GM12878 (cell line): ENCODE data around the gene DYSF. TPM values are rescaled to one million over a fixed set of nuclear protein-coding genes. Genes with fewer than 3 reads are reported as not detected.

Source experiments
- ATAC-seq: fragments of 200-7000 bp; cut with Tn5 transposase; 3 replicates; pipeline ENCODE4 v1.9.1; 2020; ENCODE audit warnings: mild to moderate bottlenecking, moderate library complexity
- BruUV-seq: library from RNA; stranded (reverse); fragments of 400-500 nt; replicated peaks from 2 replicates; lab custom pipeline; 2021; lab: Mats Ljungman, UMichigan
- CTCF ChIA-PET: fragments of 300-600 bp; sonication (Branson Sonifier 250); formaldehyde crosslinking; extraction: SDS; loops from one replicate; lab custom pipeline; 2021; ENCODE audit warnings: inconsistent platforms; lab: Yijun Ruan, JAX
- POLR2A ChIA-PET: fragments of 350-600 bp; formaldehyde crosslinking; extraction: SDS; loops from one replicate; lab custom pipeline; 2021; ENCODE audit warnings: inconsistent platforms; lab: Charles Lee
- RAD21 ChIA-PET: fragments of 300-600 bp; sonication (Branson Sonifier 250); formaldehyde crosslinking; loops from one replicate; lab custom pipeline; 2023; ENCODE audit warnings: antibody characterized with exemption; ENCODE audit not compliant: unreplicated experiment; lab: Charles Lee
- SMC1A ChIA-PET: fragments of 300-600 bp; sonication (Branson Sonifier 250); formaldehyde crosslinking; loops from one replicate; lab custom pipeline; 2023; ENCODE audit not compliant: unreplicated experiment, uncharacterized antibody; lab: Charles Lee
- DNase-seq: peaks from one replicate; pipeline ENCODE4 v3.0.0-alpha.2; 2011; ENCODE audit warnings: low read depth, low spot score
- FAIRE-seq: peaks from 3 replicates; lab custom pipeline; 2011; peaks lifted over from hg19 to GRCh38; lab: Jason Lieb, UNC
- H2AFZ ChIP-seq: 2 replicates; pipeline ENCODE4 v1.6.0; 2011; ENCODE audit warnings: low read depth, low read length, control low read depth; ENCODE audit not compliant: control insufficient read depth
- H3K27ac ChIP-seq: 2 replicates; pipeline ENCODE4 v1.5.1; 2011; ENCODE audit warnings: control low read depth; ENCODE audit not compliant: control insufficient read depth, insufficient read depth
- H3K27me3 ChIP-seq, 2 experiments: replicated peaks in 1 of 2; 2 replicates each; pipeline versions ENCODE4 v1.6.0 to v1.6.1; 2011; ENCODE audit warnings: low read length in 1 of 2; ENCODE audit not compliant: control insufficient read depth in 2 of 2, insufficient read depth in 2 of 2
- H3K36me3 ChIP-seq, 2 experiments: 2 replicates each; pipeline ENCODE4 v1.5.1; 2011; ENCODE audit warnings: low read length in 1 of 2; ENCODE audit not compliant: control insufficient read depth in 2 of 2, insufficient read depth in 2 of 2
- H3K4me1 ChIP-seq: 2 replicates; pipeline ENCODE4 v1.6.1; 2011; ENCODE audit warnings: mild to moderate bottlenecking, low read length, moderate library complexity, mixed read lengths; ENCODE audit not compliant: control insufficient read depth, insufficient read depth
- H3K4me2 ChIP-seq: 2 replicates; pipeline ENCODE4 v1.6.0; 2011; ENCODE audit warnings: control low read depth; ENCODE audit not compliant: control insufficient read depth, insufficient read depth
- H3K4me3 ChIP-seq: fragments of 200-600 bp; sonication (generic); 2 replicates; pipeline ENCODE4 v1.5.1; 2016
- H3K79me2 ChIP-seq: 2 replicates; pipeline ENCODE4 v1.6.0; 2011; ENCODE audit warnings: low read length; ENCODE audit not compliant: control insufficient read depth, insufficient read depth
- H3K9ac ChIP-seq: 2 replicates; pipeline ENCODE4 v1.8.0; 2011; ENCODE audit warnings: low read length, control low read depth, mixed read lengths; ENCODE audit not compliant: control insufficient read depth, insufficient read depth
- H3K9me3 ChIP-seq: replicated peaks from 3 replicates; pipeline ENCODE4 v1.5.1; 2011; ENCODE audit warnings: mild to moderate bottlenecking, low read length; ENCODE audit not compliant: control insufficient read depth, insufficient read depth
- H4K20me1 ChIP-seq: 2 replicates; pipeline ENCODE4 v1.6.0; 2011; ENCODE audit not compliant: control insufficient read depth, insufficient read depth
- ATF7 ChIP-seq: fragments of 450-650 bp; IDR thresholded peaks from 2 replicates; pipeline ENCODE4 v1.6.1; 2016; ENCODE audit warnings: low read depth, mild to moderate bottlenecking
- CHD2 ChIP-seq: IDR thresholded peaks from 2 replicates; pipeline ENCODE4 v1.6.1; 2011; ENCODE audit warnings: low read depth, low read length, improper control_type of control experiment, borderline replicate concordance
- CHD4 ChIP-seq: fragments of 200-600 bp; sonication (generic); IDR thresholded peaks from 2 replicates; pipeline ENCODE4 v1.6.1; 2016; ENCODE audit warnings: mild to moderate bottlenecking
- CREB1 ChIP-seq: IDR thresholded peaks from 2 replicates; pipeline ENCODE4 v1.6.1; 2012; ENCODE audit warnings: low read depth, mild to moderate bottlenecking, inconsistent platforms
- CTCF ChIP-seq, 3 experiments: IDR thresholded peaks in 2 of 3; conservative IDR thresholded peaks in 1 of 3; 2 replicates each; pipeline ENCODE4 v1.5.1; 2011; ENCODE audit warnings: low read depth in 3 of 3, low read length in 3 of 3, mild to moderate bottlenecking in 3 of 3, control low read depth in 2 of 3, moderate library complexity in 2 of 3, inconsistent platforms in 1 of 3, mixed read lengths in 1 of 3; ENCODE audit not compliant: control insufficient read depth in 2 of 3, insufficient read depth in 1 of 3; ENCODE audit errors: extremely low read depth in 1 of 3
- EED ChIP-seq: sonication (generic); IDR thresholded peaks from 2 replicates; pipeline ENCODE4 v1.6.1; 2016; ENCODE audit warnings: antibody characterized with exemption, low read depth
- ELK1 ChIP-seq: IDR thresholded peaks from 2 replicates; pipeline ENCODE4 v1.6.1; 2012; ENCODE audit warnings: low read depth, low read length, improper control_type of control experiment
- HDAC6 ChIP-seq: fragments of 200-600 bp; sonication (generic); IDR thresholded peaks from one replicate; pipeline ENCODE4 v1.8.0; 2017; ENCODE audit warnings: antibody characterized with exemption; ENCODE audit not compliant: unreplicated experiment
- PRDM15 ChIP-seq: fragments of 450-650 bp; formaldehyde crosslinking; IDR thresholded peaks from 2 replicates; pipeline ENCODE4 v1.4.0; 2020; ENCODE audit warnings: mild to moderate bottlenecking, moderate library complexity
- SKIL ChIP-seq: fragments of 450-650 bp; IDR thresholded peaks from 2 replicates; pipeline ENCODE4 v1.6.1; 2017; ENCODE audit warnings: mild to moderate bottlenecking, low read depth, inconsistent platforms; ENCODE audit not compliant: poor library complexity, severe bottlenecking
- SPI1 ChIP-seq: IDR thresholded peaks from 2 replicates; pipeline ENCODE4 v1.6.1; 2011; ENCODE audit warnings: low read depth, mild to moderate bottlenecking, low read length, moderate library complexity, borderline replicate concordance; ENCODE audit not compliant: insufficient read depth
- SUPT20H ChIP-seq: IDR thresholded peaks from 2 replicates; pipeline ENCODE4 v1.6.1; 2011; ENCODE audit warnings: low read depth, mild to moderate bottlenecking, low read length, moderate library complexity, borderline replicate concordance; ENCODE audit not compliant: control insufficient read depth
- TCF12 ChIP-seq: IDR thresholded peaks from 2 replicates; pipeline ENCODE4 v1.6.1; 2011; ENCODE audit warnings: low read depth, mild to moderate bottlenecking, low read length
- TCF7 ChIP-seq: IDR thresholded peaks from 2 replicates; pipeline ENCODE4 v1.6.1; 2014; ENCODE audit warnings: antibody characterized with exemption, borderline replicate concordance
- WGBS: methylation state at CpG from one replicate; pipeline ENCODE4 v1.1.6; 2016; ENCODE audit warnings: low lambda C conversion rate; ENCODE audit not compliant: insufficient replicate concordance, insufficient coverage; ENCODE audit errors: missing lambda C conversion rate; 5-methylcytosine and 5-hydroxymethylcytosine counted together
- in situ Hi-C: fragments of 300-500 bp; cut with MboI; formaldehyde crosslinking; loops from 9 replicates; pipeline ENCODE4 v1.14.3; 2018; ENCODE audit warnings: mixed read lengths
- intact Hi-C: fragments of 100-400 bp; cut with micrococcal nuclease; formaldehyde crosslinking; loops from one replicate; pipeline ENCODE4 v1.14.2; 2022; ENCODE audit not compliant: unreplicated experiment
- polyA plus RNA-seq, 11 experiments: library from polyadenylated mRNA; depleted of rRNA in 4 of 11; unstranded in 6 of 11; stranded (reverse) in 5 of 11; fragments of >200 nt; fragmentation: Nextera tagmentation in 4 of 11; fragmentation: Illumina TruSeq in 1 of 11; extraction: Ambion mirVana in 4 of 11; extraction: Trizol in 1 of 11; gene quantifications; 1 replicate in 1 of 11; 2 replicates in 10 of 11; pipeline versions ENCODE4 v1.2.1 to v1.2.3, GENCODE V29; 2011 to 2016; ENCODE audit warnings: inconsistent platforms in 2 of 11, missing spikeins in 2 of 11, low read depth in 1 of 11
- total RNA-seq, 4 experiments: library from RNA; depleted of rRNA in 3 of 4; stranded (reverse); fragments of >200 nt in 3 of 4; fragmentation: Illumina TruSeq in 1 of 4; extraction: Trizol in 1 of 4; gene quantifications; 2 replicates each; pipeline versions ENCODE4 v1.2.1 to v1.2.3, GENCODE V29; 2013 to 2021

DYSF gene
- total and polyA plus RNA-seq, 10 of the 15 experiments (the other 5 are each of a cell fraction or from before 2014, with no cell fraction given) = under 0.01 to 0.15 (median 0.03) TPM; not detected in 7

GRCh38 chr2:71680925-71681324 lies 227.6 kb downstream of the DYSF start:
- no peak overlapping the region for H2AFZ ChIP-seq
- ChIA-PET POLR2A (no interaction called here), SMC1A (no interaction called here), CTCF (no interaction called here)
- no peak for TF ChIP-seq SUPT20H
- no peak for TF ChIP-seq EED
- TF ChIP-seq CHD2 = no peak
- TF ChIP-seq PRDM15 (CRISPR knock-in tag) = no peak
- TF ChIP-seq CREB1 = no peak
- TF ChIP-seq HDAC6 = no peak
- TF ChIP-seq ATF7 = no peak
- TF ChIP-seq SKIL = no peak
- no peak for TF ChIP-seq CTCF (IDR thresholded peaks at IDR 0.05 in 2 of 3, conservative IDR thresholded peaks at IDR 0.05 in 1 of 3; ENCODE audit: control insufficient read depth in 2 of 3, extremely low read depth in 1 of 3, insufficient read depth in 1 of 3, low read depth in 3 of 3, low read length in 3 of 3)
- TF ChIP-seq CHD4 = no peak
- TF ChIP-seq ELK1 = no peak
- TF ChIP-seq TCF12 = no peak
- no peak for TF ChIP-seq SPI1
- no peak for TF ChIP-seq TCF7
- TF ChIP-seq, all 136 proteins: peak for 0
- no peak for DNase-seq
- intact Hi-C loops = no loop called here
- Histone ChIP-seq H3K4me1 (no peaks in the 10 kb centered on the region), H3K27me3 (peaks cover 0 to 2% of the 10 kb centered on the region in 2 experiments; a peak in 1 of 4 replicates), H3K4me2 (no peak overlapping the region), H3K79me2 (no peaks in the 10 kb centered on the region), H3K9me3 (no peaks in the 10 kb centered on the region), H3K36me3 (no peaks in the 10 kb centered on the region), H3K9ac (no peak overlapping the region), H4K20me1 (no peaks in the 10 kb centered on the region), H3K27ac (no peak overlapping the region), H3K4me3 (no peak overlapping the region)
- no peak for ATAC-seq
- no TSS peak for BruUV-seq
- FAIRE-seq = no peak
- 14% methylated on average over 6 of the region's 6 CpGs for WGBS
- RAD21 ChIA-PET = no interaction called here
- in situ Hi-C loops = no loop called here
